NOMO-1 treated with dmso at 0.1 percent for 144 hours (cell line): Measurements from ENCODE around the gene BABAM1.

Experiments used
- DNase-seq: peaks from one replicate; lab custom pipeline; 2025; ENCODE audit not compliant: unreplicated experiment; lab: John Stamatoyannopoulos, UW

Gene BABAM1

DNA sequence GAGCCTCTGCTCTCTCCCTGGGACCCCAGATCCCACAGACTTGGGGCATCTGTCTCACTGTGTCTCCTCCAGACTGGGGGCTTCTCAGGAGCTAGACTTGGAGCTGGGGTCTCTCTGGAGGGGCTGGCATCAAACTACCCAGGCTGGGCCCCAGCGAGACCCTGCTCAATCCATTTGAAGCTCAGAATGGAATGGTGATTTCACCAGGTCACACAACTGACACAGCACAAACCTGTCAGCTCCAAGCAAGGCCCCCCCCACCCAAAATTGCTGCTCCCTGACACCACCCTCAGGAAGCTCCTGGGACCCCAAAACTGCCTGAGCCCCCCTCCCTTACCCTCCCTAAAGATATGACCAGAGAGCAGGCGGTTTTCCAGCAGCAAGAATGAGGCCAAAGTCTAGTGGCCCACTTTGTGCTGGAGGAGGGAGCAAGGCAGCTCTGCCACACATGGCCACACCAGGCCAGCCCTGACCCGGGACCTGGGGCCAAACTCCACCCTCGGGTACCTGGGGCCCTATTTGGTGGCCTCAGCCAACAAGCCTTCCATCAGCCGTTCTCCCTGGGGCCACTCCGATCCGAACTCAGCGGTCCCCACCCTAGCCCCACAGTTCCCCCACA lies 23.9 kb upstream of the BABAM1 start:
- DNase-seq = no peak

DNA sequence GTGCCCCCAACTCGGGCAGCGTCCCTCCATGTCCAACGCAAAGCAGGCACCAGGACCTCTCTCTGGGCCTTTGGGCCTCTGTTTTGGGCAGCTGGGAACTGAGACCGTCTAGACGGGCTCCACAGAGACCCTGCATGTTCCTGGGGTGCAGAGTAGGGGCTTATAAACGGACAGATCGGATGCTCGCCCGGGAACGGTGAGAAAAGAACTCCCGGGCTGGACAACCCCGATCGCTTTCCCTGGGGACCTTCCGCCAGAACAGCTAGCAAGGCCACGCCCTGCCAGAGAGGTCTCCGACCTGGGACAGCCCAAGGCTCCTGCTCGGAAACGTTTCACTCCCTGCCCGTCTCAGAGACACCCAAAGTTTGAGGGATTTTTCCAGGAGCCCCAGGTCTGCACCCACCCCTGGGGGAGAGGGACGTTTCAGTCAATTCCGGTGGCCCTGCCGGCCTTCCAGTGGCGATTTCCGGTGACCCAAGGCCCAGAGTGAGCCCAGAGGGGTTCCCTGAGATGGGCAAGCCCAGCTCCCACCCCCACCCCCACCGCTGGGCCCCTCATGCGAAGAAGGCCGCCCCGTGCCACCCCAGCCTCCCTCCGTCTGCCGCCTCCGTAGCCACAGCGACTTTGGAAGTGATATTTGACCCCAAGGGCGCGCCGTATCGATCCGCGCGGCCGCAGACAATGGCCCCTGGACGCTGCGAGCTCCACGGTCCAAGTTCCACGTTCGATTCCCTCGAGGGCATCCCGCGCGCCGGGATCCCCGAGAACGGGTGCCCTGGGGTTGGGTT lies 23.2 kb upstream of the BABAM1 start:
- no peak for DNase-seq

DNA sequence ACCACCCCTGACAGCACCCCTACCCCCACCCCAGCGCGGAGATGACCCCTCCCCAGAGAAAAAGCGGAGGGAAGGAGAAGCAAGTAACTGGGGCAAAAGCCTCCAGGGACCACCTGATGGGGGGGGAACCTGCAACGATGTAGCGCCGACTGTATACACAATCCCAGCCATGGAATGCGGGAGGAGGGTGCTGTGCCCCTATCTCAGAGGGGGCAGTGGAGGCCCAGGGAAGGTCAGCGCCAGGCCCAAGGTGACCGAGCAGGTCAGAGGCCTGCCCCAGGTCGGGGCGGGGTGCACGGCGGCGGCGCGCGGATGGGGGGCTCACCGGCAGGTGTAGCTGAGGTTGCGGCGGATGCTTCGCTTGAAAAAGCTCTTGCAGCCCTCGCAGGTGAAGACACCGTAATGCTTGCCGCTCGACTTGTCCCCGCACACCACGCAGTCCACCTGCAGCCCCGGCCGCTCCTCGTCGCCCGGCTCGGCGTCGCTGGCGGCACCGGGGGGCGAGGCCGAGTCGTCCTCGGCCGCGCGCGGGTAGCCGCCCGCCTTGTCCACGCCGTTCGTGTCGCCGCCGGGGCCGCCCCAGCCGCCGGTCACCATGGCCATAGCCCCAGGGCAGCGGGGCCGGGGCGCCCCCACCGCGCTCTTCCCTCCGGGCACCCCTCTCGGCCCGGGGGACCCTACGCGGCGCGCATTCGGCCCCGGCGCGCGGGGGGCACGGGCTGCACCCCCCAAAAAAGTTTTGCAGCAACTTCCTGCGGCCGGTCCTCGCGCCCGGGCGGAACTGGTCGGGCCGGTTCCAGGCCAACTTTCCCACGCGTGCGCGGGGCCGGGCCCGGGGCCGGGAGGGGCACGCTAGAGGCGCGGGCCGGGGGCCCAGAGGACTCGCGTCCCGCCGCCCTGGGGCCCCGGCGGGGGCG lies 22.4 kb upstream of the BABAM1 start:
- DNase-seq = no peak

DNA sequence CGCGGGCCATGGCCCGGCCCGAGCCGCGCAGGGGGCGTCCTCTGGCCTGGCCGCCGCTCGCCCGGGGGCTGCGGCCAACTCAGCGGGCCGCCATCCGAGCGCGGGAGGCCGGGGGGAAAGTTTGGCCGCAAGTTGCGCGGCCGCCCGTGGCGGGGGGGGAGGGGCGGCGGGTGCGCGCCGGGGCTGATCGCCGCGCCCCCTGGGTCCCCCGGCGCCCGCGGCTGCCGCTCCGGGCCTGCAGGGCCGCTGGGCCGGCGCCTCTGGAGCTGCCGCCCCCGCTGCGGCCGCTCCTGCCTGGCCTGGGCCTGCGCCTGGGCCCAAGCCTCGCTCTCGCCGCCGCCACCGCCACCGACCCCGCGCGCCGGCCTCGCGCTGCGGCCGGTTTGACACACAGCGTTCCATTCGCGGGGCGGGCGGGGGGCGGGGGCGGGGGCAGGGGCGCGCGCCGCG lies 21.7 kb upstream of the BABAM1 start, which contains the start of gene NR2F6:
NR2F6 (minus strand) TSS at position 385 of the 450 bp plus-strand sequence. CDS start 699 bp downstream, outside the sequence.
- no peak for DNase-seq

DNA sequence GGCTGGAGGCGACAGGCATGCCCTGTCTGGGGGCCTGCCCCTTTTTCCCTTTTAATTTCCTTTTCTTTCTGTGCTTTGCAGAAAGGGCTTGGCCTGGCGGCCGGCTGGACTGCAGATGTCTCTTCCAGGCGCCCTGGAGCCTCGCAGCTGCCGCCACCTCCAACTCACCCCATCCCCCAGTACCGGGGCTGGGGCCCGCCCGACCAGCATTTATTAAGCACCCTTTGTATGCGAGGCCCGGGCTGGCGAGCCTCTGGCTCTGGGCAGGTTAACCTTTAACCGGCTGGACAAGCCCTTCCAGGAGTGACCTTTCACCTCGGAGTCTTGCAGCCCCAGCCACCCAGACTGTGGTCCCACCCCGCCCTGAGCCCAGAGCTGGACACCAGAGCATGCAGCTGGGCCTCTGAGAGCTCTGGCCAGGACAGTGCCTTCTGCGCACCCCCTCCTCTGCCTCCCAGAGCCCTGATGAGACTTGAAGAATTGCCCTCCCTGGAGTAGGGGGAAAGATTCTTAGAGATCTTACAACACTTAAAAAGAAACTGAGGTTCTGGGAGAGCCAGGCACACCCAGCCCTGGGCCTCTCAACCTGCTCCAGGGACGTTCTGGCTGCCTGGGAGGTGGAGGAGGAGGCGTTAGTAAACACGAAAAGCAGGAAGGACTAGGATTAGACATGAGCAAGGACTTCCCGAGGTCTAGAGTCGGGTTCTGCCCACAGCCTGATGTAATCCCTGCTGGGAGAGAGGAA lies 20.4 kb upstream of the BABAM1 start:
- no peak for DNase-seq

DNA sequence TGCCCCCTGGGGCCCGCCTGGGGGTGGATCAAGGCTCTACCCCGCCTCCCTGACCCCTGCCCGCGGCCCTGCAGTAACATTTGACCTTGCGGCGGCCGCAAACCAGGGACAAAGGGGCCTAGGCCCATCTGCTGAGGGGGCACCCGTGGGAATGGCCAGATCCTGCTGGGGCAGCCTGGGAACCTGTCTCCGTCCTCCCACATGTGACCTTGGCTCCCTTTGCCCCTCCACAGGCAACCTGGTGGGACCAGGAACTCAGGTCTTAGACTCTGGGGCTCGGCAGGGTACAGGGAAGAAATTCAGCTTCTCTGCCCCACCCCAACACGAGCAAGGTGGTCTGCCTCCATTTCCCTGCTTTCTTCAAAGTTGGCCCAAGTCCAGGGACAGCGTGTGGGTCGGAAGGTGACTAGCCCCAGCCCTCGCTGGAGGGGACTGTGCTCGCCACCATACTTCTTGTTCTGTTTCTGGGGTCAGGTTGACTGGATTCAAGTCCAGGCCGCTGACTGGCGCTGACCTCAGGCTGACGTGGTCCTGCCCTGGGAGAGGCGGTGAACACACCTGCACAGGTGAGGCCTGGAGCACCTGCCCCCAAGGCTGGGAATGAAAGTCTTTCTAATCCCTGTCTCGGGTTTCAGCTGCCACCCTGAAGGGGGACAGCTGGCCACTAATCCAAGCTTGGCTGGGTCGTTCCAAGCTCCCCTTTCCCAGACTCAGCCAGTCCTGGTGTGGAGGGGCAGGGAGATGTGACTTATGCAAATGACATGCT lies 19.0 kb upstream of the BABAM1 start:
- no peak for DNase-seq

DNA sequence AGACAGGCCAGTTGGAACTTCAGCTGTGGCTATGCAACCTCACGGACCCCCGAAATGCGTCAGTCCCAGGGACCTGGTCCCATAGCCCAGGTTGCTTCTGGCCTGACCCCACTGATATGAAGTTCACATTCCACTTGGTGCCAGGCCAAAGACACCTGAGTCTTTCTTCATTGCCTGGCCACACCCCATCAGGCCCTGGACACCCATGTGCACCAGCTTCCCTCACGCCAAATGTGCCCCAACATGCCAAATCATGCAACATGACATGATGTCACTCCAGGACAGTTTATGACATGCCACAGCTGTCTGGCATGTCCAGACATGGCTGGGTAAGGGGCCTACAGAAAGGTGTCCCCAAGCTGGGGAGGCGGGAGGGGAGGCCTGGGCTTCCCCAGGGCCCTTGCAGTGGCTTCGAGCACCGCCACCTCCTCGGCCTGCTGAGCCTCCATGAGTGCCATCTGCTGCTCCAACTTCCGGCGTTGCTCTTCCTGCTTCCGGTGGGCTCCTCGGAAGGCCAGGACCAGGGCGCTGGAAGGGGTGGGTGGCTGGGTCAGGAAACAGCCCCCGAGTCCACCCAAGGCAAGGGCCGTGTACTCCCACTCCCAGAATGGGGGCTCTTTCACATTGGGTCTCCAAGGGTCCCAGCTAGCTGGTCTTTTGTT lies 17.2 kb upstream of the BABAM1 start:
- DNase-seq = no peak

DNA sequence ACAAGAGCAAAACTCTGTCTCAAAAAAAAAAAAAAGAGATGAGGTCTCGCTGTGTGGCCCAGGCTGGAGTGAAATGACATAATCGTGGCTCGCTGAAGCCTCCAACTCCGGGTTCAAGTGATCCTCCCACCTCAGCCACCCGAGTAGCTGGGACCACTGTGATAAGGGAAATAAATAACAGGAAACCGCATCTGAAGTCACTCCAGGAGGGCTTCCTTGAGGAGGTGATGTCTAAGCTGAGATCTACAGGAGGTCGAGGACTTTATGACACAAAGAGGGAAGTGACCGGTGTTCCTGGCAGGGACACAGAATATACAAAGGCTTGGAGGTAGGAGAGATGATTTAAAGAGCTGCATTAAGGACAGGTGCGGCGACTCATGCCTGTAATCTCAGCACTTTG lies 12.6 kb upstream of the BABAM1 start:
- no peak for DNase-seq

DNA sequence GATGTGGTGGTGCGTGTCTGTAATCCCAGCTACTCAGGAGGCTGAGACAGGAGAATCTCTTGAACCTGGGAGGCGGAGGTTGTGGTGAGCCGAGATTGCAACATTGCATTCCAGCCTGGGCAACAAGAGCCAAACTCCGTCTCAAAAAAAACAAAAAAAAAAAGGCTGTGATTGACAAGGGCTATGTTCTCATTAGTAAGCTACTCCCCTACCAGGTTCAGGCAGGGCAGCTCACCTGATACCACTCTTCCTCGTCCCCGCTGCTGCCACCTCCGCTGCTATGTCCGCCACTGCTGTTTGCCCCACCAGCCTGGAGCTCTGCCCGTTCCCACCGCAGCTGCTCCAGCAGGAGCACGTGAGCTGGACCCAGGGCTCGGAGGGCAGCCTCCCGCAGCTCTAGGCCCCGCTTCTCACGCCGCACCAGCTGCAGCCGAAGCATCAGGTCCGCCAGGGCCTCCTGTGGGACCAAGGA lies 12.1 kb upstream of the BABAM1 start:
- DNase-seq = no peak

DNA sequence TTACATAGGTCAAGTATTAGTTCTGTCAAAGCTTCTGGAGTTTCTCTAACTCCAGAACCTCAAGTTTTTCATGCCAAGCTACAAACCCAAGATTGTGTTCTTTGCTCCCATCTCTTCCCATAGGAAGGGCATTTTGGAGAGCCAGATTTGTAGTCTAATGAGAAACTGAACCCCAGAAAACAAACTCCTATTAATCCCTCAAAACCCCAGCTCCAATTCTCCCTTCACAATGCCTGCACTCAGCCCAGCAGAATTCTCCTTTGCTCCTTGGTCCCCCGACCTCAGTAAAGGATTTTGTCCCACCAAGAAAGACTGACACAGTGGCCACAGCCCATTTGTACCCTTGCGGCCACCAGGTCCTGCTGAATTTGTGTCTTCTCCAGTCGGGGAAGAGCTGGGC lies 11.1 kb upstream of the BABAM1 start:
- no peak for DNase-seq

DNA sequence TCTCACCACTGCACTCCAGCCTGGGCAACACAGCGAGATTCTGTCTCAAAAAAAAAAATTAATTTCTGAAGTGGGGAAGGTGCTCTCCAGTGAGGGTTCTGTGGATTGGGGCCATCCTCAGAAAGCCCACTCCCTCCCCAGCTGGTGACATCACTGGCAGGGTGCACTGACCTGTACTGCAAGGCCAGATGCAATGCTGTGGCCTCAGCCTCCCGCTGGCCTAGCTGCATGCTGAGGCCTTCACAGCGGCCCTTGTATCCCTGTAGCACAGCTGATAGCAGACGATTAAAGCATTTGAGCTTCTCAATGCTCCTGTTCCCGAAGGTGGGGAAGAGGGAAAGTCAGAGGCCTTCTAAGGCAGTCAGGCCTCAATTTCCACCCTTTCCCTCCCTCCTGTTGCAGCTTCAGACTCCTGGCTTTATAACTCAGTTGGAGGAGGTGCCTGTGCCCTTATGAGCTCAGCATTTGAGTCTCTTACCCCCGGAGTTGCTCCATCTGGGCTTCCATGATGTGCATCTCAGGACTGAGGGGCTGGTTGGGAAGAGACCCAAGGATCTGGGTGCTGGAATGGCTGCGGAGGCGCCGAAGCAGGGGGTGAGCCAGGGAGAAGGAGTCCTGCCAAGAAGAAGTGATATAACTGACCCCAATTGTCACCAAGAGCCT lies 8.0 kb upstream of the BABAM1 start:
- no peak for DNase-seq

DNA sequence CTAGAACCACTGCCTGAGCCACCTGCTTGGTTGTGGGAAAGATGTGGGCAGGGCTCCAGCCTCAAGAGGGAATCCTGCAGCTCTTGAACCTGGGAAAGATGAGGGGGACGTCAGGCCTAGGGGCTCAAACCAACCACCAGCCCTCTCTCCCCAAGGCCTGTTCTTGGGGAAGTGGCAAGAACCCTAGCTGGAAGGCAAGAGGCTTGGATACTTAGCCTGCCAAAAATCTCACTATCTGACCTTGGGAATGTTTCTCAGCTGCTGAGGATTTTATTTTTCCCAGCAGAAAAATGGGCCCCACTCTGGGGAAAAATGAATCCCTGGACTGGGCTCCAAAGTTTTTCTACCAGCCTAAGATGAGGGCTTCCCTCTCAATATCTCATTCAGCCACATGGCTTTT lies 7.3 kb upstream of the BABAM1 start:
- DNase-seq = no peak

DNA sequence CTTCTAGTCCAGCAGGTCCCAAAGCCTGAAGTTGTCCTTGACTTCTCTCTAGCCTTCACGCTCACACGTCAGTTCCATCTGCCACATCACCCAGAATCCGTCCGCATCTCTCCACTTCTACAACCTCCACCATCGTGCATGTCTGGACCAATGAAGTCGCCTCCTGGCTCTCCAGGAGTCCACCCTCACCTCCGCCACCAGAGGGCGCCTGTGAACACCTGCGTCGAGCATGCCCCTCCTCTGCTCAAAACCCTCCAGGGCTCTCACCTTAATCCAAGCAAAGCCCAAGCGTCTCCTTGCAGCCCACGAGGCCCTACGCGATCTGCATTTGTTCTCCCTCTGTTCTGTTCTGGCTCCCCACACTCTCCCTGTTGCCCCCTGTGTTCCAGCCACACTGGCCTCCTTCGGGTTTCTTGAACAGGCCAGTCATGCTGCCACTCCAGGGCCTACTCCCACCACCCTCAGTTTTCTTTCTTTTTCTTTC lies 6.4 kb upstream of the BABAM1 start:
- peak; percentile 81 for DNase-seq

DNA sequence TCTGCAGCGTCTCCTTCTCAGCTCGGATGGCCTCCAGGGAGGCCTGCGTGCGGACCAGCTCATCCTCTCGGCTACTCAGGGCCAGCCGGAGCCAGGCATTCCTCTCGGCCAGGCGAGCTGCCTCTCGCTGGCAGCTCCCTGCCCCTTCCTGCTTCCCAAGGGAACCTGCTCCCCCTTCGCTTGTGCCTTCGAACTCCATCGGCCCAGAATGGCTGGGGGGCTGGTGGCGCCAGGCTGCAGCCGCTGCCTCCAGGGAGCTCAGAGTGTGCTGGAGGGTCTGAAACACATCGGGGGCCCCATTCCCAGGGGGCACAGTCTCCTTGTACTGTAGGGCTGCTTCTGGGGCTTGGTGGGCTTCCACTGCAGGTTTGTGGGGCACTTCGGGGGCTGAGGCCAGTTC lies 4.7 kb upstream of the BABAM1 start:
- no peak for DNase-seq

DNA sequence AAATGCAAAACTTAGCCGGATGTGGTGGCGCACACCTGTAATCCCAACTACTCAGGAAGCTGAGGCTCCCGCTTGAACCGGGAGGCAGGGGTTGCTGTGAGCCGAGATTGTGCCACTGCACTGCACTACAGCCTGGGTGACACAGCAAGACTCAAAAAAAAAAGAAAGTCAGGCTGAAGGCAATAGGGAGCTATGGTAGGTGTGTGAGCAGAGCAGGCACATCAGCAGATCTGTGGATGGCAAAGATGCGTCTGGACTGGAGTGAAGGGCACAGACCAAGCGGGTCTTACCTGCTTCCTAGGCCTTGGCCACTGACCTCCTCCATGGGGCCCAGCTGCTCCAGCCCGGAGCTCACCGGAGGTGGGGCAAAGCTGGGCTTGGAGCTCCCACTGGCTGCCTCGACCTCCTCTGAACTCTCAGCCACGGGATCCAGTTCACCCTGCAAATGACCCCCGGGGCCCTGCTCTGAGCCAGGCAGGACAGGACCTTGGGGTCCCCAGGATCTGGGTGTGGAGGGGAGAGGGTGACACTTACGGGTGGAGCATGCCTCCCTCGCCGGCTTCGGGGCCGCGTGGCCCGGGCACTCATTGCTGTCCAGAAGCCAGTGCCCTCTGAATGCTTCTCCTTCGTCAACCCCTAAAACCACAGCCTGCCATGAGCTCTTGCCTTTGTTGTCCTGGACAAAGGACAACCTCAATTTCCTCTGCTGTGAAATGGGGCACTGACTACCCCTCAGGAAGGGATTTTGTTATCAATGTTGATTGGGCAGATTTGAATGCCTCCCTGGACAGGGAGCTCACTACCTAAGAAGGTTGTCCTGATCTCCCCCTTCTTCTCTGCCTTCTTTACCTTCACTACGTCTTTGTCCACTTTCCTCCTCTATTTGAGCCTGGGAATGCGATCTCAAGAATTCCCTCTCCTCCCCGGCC lies 3.3 kb upstream of the BABAM1 start:
- DNase-seq = no peak

DNA sequence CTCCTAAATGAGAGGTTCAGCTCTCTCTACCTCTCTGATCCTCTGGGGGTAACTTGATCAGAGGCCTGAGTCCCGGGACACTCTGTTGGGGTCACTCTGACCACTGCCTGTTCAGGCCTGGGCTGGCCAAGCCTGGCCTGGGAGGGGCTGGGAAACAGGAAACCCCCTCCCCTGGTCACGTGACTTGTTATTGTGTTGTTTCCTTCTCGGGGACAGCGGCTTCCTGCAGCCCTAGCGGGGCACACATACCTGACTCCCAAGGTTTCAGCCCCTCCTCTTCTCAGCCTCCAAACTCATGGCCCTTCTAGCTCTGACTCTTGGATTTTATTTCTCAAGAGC lies 2.6 kb upstream of the BABAM1 start, which contains the start of gene USHBP1:
USHBP1 (minus strand) TSS at position 105 of the 339 bp plus-strand sequence. CDS start 446 bp downstream, outside the sequence.
- no peak for DNase-seq

DNA sequence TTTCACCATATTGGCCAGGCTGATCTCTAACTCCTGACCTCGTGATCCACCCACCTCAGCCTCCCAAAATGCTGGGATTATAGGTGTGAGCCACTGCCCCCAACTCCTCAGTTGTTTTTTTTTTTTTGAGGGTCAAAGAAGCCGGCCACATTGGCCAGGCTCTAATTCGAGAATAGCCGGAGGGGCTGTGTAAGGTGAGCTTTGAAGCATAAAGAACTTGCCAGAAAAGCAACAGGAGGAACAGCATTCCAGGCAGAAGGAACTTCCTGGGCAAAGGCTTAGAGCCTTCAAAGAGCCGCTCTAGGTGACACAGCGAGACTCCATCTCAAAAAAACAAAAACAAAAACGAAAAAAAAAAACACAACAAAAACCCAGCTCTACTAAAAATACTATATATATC lies 1.2 kb upstream of the BABAM1 start:
- DNase-seq = no peak

DNA sequence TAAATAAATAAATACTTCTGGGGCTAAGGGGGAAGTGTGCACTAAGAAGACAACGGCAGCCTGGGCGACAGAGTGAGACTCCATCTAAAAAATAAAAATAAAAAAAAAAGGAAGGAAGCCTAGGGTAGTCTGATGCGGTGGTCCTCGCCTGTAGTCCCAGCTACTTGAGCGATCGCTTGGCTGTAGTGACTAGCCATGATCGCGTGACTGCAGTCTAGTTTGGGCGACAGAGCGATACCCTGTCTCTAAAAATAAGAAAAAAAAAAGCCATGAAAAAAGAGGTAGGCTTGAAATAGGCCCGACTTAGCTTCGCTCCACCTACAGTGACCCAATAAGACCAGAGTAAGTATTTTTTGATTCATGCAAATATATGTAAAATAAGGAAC lies 661 bp upstream of the BABAM1 start:
- DNase-seq = peak; percentile 59
